Astrocyte of the spinal cord (primary cell): Measurements from ENCODE around the gene XXYLT1.

ENCODE experiments used
- DNase-seq: peaks from one replicate; pipeline ENCODE4 v3.0.0; 2011; ENCODE audit warnings: low read depth, low spot score
- H3K4me3 ChIP-seq: 2 replicates; pipeline ENCODE4 v1.5.1; 2011; ENCODE audit warnings: low read depth, mild to moderate bottlenecking, low read length, moderate library complexity
- in situ Hi-C: cut with HindIII; loops from 2 replicates; pipeline ENCODE4 v1.10.0; 2017; ENCODE audit warnings: low sequenced_read_pairs
- TF ChIP-seq, protein P1 (sequence below): IDR thresholded peaks from 2 replicates; pipeline ENCODE4 v1.5.1; 2012; ENCODE audit warnings: low read depth, mild to moderate bottlenecking, low read length, inconsistent platforms

Gene XXYLT1

DNA sequence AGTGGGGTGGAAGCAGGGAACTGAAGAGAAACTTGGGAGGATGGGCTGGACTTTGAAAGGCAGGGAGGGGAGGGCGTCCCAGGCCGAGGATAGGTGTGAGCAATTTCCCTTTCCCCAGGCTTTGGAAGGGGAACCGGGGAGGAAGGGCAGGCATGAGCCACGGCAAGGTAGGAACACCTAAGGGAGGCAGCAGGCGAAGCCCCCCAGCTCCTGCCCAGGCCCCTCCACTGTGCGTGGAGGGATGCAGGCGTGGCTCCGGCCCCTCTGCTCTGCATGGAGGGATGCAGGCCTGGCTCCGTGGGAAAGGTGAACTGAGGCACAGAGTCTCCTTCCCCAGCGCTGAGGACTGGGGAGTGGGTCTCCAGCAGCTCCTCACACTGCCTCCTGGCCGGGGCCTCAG is 236.4 kb downstream of the XXYLT1 start:
- DNase-seq: no peak
- in situ Hi-C loops: no loop called here

DNA sequence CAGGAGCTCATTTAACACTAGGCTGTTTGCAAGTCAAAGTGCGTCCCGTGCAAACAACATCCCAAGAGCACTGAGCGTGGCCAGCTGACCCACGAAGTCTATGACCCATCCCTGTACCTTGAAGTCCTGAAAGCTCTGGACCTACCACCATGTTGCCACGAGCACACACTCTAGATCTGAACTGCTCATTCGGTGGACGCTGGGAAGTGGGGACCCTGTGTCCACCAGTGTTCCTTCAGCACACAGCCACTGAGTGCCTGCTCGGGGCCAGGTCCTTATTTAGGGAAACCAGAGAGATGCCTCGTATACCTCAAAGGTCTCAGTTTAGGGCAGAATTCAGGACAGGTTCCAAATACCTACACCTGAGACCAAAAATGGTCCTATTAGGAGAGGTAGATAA is 236.9 kb downstream of the XXYLT1 start:
- H3K4me3 ChIP-seq: no peak overlapping the region
- no peak for DNase-seq
- in situ Hi-C loops: no loop called here
- TF ChIP-seq, protein P1, sequence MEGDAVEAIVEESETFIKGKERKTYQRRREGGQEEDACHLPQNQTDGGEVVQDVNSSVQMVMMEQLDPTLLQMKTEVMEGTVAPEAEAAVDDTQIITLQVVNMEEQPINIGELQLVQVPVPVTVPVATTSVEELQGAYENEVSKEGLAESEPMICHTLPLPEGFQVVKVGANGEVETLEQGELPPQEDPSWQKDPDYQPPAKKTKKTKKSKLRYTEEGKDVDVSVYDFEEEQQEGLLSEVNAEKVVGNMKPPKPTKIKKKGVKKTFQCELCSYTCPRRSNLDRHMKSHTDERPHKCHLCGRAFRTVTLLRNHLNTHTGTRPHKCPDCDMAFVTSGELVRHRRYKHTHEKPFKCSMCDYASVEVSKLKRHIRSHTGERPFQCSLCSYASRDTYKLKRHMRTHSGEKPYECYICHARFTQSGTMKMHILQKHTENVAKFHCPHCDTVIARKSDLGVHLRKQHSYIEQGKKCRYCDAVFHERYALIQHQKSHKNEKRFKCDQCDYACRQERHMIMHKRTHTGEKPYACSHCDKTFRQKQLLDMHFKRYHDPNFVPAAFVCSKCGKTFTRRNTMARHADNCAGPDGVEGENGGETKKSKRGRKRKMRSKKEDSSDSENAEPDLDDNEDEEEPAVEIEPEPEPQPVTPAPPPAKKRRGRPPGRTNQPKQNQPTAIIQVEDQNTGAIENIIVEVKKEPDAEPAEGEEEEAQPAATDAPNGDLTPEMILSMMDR: no peak

More for the DNA sequence above, 236.4 kb downstream of the XXYLT1 start:
- no peak overlapping the region for H3K4me3 ChIP-seq
- TF ChIP-seq, protein P1: no peak

DNA sequence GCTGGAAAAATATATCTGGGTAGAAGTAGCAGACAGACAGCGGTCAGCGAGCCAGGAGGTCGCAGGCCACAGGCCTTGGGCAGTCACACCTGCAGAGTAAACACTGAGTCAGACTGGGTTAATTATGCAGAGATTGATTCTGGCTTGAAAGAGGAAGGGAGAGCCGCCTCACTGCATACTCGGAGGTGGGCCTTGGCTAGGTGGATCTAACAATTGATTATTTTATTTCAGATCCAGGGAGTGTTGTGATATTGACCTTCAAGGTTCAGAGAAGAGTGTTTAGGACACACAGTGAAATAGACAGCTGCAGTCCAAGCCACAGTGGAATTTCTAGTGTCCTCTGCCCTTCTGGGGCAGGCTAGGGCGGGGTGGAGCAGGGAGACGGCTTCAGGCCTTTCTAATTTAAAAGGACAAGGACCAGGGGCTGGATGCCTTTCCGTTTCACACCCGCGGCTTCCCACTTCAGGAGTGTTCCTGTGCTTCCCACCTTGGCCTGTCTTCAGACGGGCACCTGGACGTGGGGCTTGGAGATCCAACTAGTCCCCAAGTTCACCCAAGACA is 237.3 kb downstream of the XXYLT1 start:
- TF ChIP-seq, protein P1: no peak
- no peak for DNase-seq
- no peak overlapping the region for H3K4me3 ChIP-seq
- in situ Hi-C loops: no loop called here

DNA sequence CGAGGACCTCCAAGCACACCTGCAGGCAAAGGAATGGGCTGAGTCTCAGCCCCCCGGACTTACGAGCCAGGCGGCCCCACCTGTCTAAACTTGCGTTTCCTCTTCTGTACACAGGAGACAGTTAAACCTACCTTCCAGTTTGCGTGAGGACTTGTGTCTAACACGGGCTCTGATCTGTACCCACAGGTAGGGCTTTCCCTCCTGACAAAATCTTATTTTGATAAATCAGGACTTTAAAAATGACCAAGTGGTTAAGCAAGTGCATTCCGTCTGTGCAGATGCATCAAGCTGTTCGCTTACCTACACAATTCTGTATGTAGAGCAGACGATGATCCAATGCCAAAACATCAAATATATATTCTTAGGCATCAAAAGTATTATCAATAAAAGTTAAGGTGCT is 238.0 kb downstream of the XXYLT1 start:
- TF ChIP-seq, protein P1: no peak
- in situ Hi-C loops: no loop called here
- no peak for DNase-seq
- H3K4me3 ChIP-seq: no peak overlapping the region

DNA sequence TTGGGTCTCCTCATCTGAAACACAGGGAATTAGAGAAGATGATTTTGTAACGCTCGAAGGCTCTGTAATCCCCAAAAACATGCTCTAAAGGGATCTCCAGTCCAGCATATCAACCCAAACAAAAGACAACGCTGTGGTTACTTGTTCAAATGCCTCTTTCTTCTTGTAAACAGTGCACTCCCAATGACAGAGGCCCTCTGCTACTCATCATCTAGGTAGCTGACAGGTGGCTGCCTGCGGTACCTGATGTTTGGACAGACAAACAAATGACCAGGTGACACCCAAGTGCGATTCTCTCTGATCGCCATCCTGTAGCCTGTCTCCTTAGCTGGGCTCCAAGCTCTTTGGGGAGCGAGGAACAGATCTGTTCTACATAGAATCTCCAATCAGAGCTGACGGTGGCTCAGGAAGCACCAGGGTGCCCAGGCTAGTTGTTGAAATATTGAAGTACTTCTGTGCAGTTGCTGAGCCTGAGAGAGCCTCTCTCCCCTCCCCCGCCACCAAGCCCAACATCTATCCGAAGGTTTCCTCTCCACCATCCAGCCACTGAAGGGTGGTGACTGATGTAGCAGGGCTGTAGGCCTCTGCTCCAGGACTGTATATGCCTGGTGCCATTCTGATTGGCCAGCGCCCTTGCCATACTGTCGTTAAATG is 238.7 kb downstream of the XXYLT1 start:
- no peak for DNase-seq
- TF ChIP-seq, protein P1: no peak
- in situ Hi-C loops: no loop called here

DNA sequence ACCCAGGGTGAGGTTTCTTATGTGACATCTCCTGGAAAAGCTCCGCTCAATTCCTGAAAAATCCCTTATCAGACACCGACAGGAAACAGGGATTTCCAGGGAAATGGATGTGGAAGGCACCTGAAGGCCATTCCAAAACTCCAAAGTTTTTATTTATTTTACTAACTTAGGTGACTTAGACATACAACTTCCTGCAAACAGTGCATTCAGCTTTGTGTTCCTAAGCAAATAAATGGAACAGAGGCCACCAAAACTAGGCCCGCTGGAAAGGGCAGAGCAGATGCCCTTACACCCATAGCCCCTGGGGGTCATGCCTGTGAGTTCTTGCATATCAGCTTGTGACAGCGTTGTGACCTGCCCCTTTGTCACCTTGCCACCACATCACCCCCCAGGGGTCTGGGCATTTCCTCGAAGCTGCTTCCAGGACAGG is 239.4 kb downstream of the XXYLT1 start:
- H3K4me3 ChIP-seq: no peak overlapping the region
- in situ Hi-C loops: no loop called here
- DNase-seq: no peak
- TF ChIP-seq, protein P1: no peak

More for the DNA sequence above, 238.7 kb downstream of the XXYLT1 start:
- no peak overlapping the region for H3K4me3 ChIP-seq
